Amniotic epithelial cell (primary cell): Measurements from ENCODE around the gene CADM1.
A peak's percentile ranks its signal among the peaks of the same experiment; 100 is the strongest.

Experiments used
- DNase-seq: peaks from one replicate; pipeline ENCODE4 v3.0.0-alpha.2; 2010; ENCODE audit warnings: low read depth

Gene CADM1

DNA sequence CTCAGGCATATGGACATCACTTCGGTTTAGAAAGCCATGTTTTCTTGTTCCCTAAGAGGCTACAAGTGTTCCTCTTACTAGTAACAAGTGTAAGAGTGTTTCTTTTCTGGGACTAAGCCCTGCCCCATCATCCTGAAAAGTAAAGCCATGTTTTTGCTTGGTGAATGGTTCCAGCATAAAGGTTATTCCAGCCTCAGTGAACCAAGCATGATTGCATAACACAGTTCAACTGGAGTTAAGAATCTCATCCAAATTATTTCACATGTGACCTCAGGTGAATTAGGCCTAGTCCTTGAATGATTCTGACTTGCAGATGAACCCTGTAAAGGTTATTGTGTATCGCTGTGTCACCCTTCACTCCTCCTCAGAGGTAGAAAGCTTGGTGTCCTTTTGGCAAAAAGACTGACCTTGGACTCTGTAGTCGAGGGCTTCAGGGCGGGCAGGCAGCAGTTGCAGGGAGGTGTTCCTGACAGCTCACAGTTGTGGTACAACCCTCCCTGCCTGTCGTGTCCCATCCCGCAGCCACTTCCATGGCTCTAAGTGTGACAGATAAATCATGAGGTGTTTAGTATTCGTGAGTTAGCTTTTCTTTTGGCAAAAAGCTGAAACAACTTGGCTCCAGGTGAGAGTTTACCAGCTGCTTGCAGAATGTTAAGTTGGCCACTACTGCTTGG, 321.8 kb downstream of the CADM1 start:
- DNase-seq, result no peak

GRCh38 chr11:115181538-115181937, 322.7 kb downstream of the CADM1 start:
- no peak for DNase-seq

GRCh38 chr11:115180272-115180671, 323.9 kb downstream of the CADM1 start:
- DNase-seq, result no peak

DNA sequence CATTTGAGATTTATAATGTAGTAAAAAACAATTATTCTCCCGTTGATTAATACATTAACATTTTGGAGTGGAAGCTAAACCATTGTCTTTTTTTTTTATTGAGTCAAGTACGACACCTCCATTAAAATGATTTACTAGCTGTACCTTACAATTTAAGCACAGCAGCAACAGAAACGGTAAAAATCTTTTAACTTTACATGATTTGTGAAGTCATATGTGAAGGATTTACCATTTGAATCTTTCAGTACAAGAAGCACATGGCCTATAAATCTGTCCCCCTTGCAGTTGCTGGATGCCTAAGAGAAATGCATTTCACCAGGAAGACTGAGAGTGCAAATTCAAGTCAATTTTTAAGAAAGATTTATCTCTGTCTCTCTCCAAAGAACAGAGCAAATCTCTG, 324.6 kb downstream of the CADM1 start:
- no peak for DNase-seq

DNA sequence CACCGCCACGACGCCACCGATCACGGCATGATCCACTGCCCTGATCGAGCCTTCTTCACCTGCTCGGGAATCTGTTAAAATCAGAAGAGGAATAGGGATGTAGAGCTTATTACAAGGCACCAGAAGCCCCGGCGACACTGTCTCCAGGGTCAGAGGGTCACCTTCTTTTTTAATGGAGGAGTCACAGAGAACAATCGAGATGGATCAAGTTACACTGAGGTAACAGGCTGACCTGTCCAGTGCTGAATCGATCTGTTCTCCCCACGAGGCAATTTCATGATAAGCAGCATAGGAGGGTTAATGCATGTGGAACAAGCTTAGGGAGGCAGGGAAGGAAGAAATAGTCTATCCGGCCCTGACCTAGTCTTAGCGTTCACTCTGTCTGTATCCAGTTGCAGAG, 325.5 kb downstream of the CADM1 start:
- DNase-seq, result no peak

DNA sequence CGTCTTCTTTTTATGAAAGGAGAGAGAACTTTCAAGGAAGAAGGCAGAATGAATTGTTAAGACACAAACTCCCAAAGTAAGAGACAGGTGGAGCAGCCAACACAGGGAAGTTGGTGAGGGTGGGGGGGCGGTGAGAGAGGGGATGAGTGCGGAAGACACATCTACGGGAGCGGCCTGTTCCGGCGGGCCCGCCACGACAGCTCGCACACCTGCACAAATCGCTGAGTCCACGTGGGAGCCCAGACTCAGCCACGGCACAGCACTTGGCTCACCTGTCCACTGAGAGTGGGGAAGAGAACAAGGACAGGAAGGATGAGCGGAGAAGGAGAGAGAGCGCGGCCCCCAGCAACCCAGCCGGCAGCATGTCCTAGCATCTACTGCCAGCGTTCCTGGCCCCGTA, 331.1 kb downstream of the CADM1 start:
- DNase-seq, result no peak

DNA sequence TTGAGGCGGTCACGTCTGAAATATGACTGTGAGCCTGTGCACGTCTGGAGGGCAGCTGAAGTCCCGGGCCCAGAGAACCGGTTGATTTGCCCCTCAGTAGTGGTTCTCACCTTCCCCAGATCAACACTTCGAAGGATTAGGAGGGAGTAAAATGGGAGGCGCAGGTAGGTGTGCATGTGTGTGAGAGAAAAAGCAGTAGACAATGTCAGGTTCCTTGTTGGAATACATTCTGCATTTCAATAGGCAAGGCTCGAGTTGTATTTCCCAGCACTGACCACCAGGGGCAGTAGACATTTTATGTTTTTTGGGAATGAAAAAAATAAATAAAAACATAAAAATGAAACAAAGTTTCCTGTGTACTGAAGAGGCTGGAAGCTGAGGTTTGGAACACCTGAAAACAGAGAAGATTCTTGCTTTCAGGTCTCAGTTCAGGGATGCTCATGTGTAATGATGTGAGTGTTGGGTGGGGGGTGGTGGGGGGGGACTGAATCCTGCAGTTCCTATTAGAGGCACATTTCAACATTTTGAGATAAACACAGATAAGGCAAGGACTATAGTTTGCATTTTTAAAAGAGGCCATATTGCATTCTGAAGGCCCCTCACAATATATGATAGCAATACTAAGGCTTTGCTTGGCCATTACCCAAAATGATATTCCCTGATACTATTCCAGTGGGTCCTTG, 333.9 kb downstream of the CADM1 start:
- peak; percentile 26 for DNase-seq

- no peak for DNase-seq
Observed at GRCh38 chr11:115169251-115169650, 335.0 kb downstream of the CADM1 start.

- no peak for DNase-seq
Observed at GRCh38 chr11:115168686-115169085, 335.5 kb downstream of the CADM1 start.

- DNase-seq, result peak; percentile 61
Observed at GRCh38 chr11:115168229-115168671, 336.0 kb downstream of the CADM1 start.

GRCh38 chr11:115167456-115167855, 336.8 kb downstream of the CADM1 start:
- DNase-seq, result no peak

GRCh38 chr11:115166820-115167219, 337.4 kb downstream of the CADM1 start:
- DNase-seq, result no peak

DNA sequence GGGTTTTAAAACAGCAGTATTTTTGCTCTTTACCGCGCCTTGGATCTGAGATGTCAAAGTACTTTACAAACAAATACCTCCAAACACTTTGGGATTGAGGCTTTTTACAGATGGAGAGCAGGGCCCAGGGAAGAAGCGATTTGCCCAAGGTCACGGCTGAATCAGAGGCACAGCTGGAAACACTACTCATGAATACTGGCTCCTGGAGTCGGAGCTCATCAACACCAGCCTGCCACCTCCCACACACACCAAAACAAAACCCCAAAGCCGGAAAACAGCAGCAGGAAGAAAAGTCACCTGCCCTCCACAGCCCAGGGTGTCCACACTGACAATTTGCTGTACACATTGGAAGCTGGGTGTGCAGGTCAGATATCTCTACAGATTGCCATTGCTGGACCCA, 339.4 kb downstream of the CADM1 start:
- DNase-seq, result peak; percentile 37

GRCh38 chr11:115162919-115163318, 341.3 kb downstream of the CADM1 start:
- DNase-seq, result no peak

- no peak for DNase-seq
Observed at GRCh38 chr11:115161876-115162275, 342.3 kb downstream of the CADM1 start.

DNA sequence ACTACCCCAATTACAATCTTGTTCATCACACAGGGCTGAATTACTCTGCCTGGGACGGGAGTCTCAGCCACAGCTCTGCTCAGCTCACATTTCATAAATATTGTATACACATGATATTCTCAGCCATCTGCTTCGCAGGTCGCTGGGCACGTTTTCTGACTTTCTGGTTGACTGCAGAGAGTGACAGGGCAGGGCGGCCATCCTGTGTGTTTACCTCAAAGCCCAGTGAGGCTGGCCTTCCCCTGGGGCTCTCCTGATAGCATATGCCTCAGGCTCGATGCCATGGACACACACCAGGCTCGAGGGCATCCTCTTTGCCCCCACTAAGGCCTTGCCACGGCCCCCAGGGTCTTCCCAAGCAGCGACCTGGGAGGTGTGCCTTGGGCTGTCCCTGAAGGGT, 345.0 kb downstream of the CADM1 start:
- DNase-seq, result no peak

- no peak for DNase-seq
Observed at GRCh38 chr11:115158053-115158452, 346.2 kb downstream of the CADM1 start.

- no peak for DNase-seq
Observed at GRCh38 chr11:115157247-115157646, 347.0 kb downstream of the CADM1 start.

GRCh38 chr11:115155978-115156377, 348.2 kb downstream of the CADM1 start:
- DNase-seq, result no peak

GRCh38 chr11:115155320-115155719, 348.9 kb downstream of the CADM1 start:
- no peak for DNase-seq

DNA sequence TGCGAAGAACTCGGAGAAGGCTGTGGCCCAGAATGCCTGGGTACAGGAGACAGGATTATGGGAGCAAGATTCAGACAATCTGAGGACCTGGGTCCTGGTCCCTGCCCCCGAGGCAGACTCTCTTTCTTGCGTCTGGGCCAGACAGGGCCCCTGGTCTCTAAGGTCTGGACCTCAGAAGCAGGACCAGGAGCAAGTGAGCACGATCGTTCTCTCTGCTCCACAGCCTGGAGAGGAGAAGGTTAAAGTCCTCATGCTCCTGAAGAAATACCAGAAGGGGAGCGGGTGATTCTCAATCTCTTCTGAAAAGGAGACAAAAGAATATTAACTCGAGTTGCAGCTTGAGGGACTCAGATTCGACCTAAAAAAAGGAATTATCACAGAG, 349.9 kb downstream of the CADM1 start:
- no peak for DNase-seq

DNA sequence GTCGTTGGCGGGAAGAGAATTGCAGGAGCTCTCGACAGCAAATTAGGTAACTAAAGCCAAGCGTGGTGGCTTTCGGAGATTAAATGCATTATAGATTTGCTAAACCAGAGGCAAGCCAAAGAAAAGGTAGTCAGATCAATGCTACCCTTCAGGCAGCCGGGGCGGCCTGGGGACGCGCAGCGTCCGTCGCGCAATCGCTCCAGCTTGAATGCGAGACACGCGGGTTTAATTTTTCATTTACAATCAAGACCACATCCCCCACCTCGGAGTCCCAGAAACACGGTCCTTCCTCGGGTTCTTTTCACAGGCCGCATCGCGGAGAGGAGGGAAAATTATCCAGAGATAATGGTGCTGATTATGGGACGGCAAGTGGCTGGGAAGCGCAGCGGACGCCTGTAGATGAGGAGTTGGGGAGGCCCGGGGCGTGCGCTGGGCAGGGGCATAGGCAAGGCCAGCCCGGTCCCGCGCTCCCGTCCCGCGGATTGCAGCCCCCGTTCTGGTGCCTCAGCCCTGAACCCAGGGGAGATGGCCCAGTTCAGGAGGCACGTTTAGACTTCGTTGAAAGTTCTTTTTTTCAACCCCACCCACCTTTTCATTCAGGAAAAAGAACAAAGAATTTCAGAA, 350.4 kb downstream of the CADM1 start:
- DNase-seq, result no peak

DNA sequence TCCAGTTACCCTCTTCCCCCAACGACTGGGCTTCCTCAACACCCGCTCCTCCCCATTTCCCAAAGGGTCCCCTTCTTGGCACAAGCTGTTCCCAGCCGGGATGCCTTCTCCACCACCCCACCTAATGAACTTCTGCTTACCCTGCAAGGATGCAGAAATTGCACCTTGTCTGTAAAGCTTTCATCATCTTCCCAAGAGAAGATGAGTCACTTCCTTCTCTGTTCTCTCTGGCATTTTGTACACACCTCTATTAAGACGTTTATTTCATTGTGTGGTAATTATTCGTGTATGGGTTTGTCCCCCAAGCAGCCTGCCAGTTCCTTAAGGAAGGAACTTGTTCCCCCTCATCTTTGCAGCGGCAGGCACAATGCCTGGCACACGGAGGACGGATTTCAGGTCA, 351.1 kb downstream of the CADM1 start:
- DNase-seq, result peak; percentile 11
